A549 (cell line): ENCODE results near the gene LARGE1. TPM values are rescaled to one million over a fixed set of nuclear protein-coding genes. Genes with fewer than 3 reads are reported as not detected.
A peak's percentile ranks its signal among the peaks of the same experiment; 100 is the strongest.

Experiments
- ATAC-seq, 2 experiments: fragments of 200-7000 bp in 1 of 2; fragments of >200 bp in 1 of 2; cut with Nextera tagmentation in 1 of 2; cut with Tn5 transposase in 1 of 2; 3 replicates each; pipeline versions ENCODE4 v1.8.0 to v1.9.1; 2018 to 2020; ENCODE audit warnings: mild to moderate bottlenecking in 1 of 2, moderate library complexity in 1 of 2
- CTCF ChIA-PET: fragments of 300-600 bp; sonication (Branson Sonifier 250); formaldehyde crosslinking; extraction: SDS; loops from one replicate; lab custom pipeline; 2021; ENCODE audit warnings: antibody characterized with exemption, inconsistent platforms; lab: Yijun Ruan, JAX
- POLR2A ChIA-PET: fragments of 350-600 bp; formaldehyde crosslinking; extraction: SDS; loops from one replicate; lab custom pipeline; 2021; ENCODE audit warnings: antibody characterized with exemption, inconsistent platforms; lab: Yijun Ruan, JAX
- DNase-seq, 2 experiments: peaks; one replicate each; pipeline versions ENCODE4 v3.0.0 to v3.0.0-alpha.2; 2011 to 2016; ENCODE audit warnings: low read depth in 1 of 2, low spot score in 1 of 2
- FAIRE-seq: peaks from 2 replicates; lab custom pipeline; 2011; peaks lifted over from hg19 to GRCh38; lab: Jason Lieb, UNC
- H3K27ac ChIP-seq, 2 experiments: fragments of >200 bp; sonication (Bioruptor Twin); formaldehyde crosslinking; 3 replicates each; pipeline ENCODE4 v1.5.1; 2016 to 2017
- H3K4me1 ChIP-seq: fragments of >200 bp; sonication (Bioruptor Twin); formaldehyde crosslinking; 3 replicates; pipeline ENCODE4 v1.6.1; 2016
- H3K4me2 ChIP-seq: fragments of >200 bp; sonication (Bioruptor Twin); formaldehyde crosslinking; 3 replicates; pipeline ENCODE4 v1.6.1; 2016
- H3K4me3 ChIP-seq: fragments of >200 bp; sonication (Bioruptor Twin); formaldehyde crosslinking; 3 replicates; pipeline ENCODE4 v1.5.1; 2016
- H3K9me3 ChIP-seq: fragments of >200 bp; sonication (Bioruptor Twin); formaldehyde crosslinking; 3 replicates; pipeline ENCODE4 v1.6.1; 2016
- CHD4 ChIP-seq: fragments of 200-600 bp; sonication (generic); IDR thresholded peaks from 2 replicates; pipeline ENCODE4 v1.6.1; 2016; ENCODE audit warnings: antibody characterized with exemption, mild to moderate bottlenecking, borderline replicate concordance
- ELK1 ChIP-seq: fragments of 150-350 bp; IDR thresholded peaks from 2 replicates; pipeline ENCODE4 v1.6.1; 2014; ENCODE audit warnings: low read depth, mild to moderate bottlenecking, low read length
- EP300 ChIP-seq, 2 experiments: fragments of >200 bp; sonication (Bioruptor Twin); formaldehyde crosslinking; IDR thresholded peaks; 2 replicates in 1 of 2; 3 replicates in 1 of 2; pipeline ENCODE4 v1.6.1; 2016 to 2017
- GATA3 ChIP-seq: IDR thresholded peaks from 2 replicates; pipeline ENCODE4 v1.6.1; 2012; ENCODE audit warnings: borderline replicate concordance
- HMGXB4 ChIP-seq: fragments of 250-450 bp; sonication (Bioruptor Pico); IDR thresholded peaks from 2 replicates; pipeline ENCODE4 v1.5.0; 2021; ENCODE audit warnings: mild to moderate bottlenecking, moderate library complexity, borderline replicate concordance
- HOXB5 ChIP-seq: fragments of 250-450 bp; sonication (Bioruptor Pico); IDR thresholded peaks from 2 replicates; pipeline ENCODE4 v1.5.0; 2020; ENCODE audit warnings: mild to moderate bottlenecking, moderate library complexity
- JUN ChIP-seq, 2 experiments: fragments of >200 bp; sonication (Bioruptor Twin); formaldehyde crosslinking; IDR thresholded peaks; 2 replicates in 1 of 2; 3 replicates in 1 of 2; pipeline ENCODE4 v1.6.1; 2016 to 2017
- KDM5A ChIP-seq: fragments of 200-600 bp; sonication (generic); IDR thresholded peaks from 2 replicates; pipeline ENCODE4 v1.6.1; 2016; ENCODE audit warnings: antibody characterized with exemption, mild to moderate bottlenecking
- MAFK ChIP-seq: fragments of 450-650 bp; IDR thresholded peaks from 2 replicates; pipeline ENCODE4 v1.6.1; 2014; ENCODE audit not compliant: partially characterized antibody
- MAX ChIP-seq: IDR thresholded peaks from 2 replicates; pipeline ENCODE4 v1.6.1; 2012
- PHF8 ChIP-seq: fragments of 200-600 bp; sonication (generic); IDR thresholded peaks from 2 replicates; pipeline ENCODE4 v1.6.1; 2016; ENCODE audit warnings: low read depth, mild to moderate bottlenecking, antibody characterized with exemption, moderate library complexity, borderline replicate concordance
- RARB ChIP-seq: fragments of 250-450 bp; sonication (Bioruptor Pico); IDR thresholded peaks from 2 replicates; pipeline ENCODE4 v1.8.0; 2021; ENCODE audit warnings: mild to moderate bottlenecking, moderate library complexity
- RCOR1 ChIP-seq: fragments of 150-350 bp; IDR thresholded peaks from 2 replicates; pipeline ENCODE4 v1.6.1; 2014; ENCODE audit warnings: antibody characterized with exemption, low read length, low read depth
- RFX5 ChIP-seq: fragments of 450-650 bp; IDR thresholded peaks from 2 replicates; pipeline ENCODE4 v1.7.1; 2014; ENCODE audit warnings: antibody characterized with exemption, mild to moderate bottlenecking, moderate library complexity
- RNF2 ChIP-seq: fragments of 200-600 bp; sonication (generic); IDR thresholded peaks from 2 replicates; pipeline ENCODE4 v1.6.1; 2016; ENCODE audit warnings: low read depth, mild to moderate bottlenecking, antibody characterized with exemption, moderate library complexity, borderline replicate concordance
- USF2 ChIP-seq: fragments of 450-650 bp; IDR thresholded peaks from 2 replicates; pipeline ENCODE4 v1.6.1; 2014; ENCODE audit warnings: antibody characterized with exemption
- ZC3H11A ChIP-seq: fragments of 450-650 bp; IDR thresholded peaks from 2 replicates; pipeline ENCODE4 v1.6.1; 2014; ENCODE audit warnings: antibody characterized with exemption, mild to moderate bottlenecking
- ZNF302 ChIP-seq: fragments of 250-450 bp; sonication (Bioruptor Pico); IDR thresholded peaks from 2 replicates; pipeline ENCODE4 v1.9.0; 2021; ENCODE audit warnings: inconsistent platforms, mild to moderate bottlenecking, moderate library complexity
- ZSCAN20 ChIP-seq: fragments of 250-450 bp; sonication (Bioruptor Pico); IDR thresholded peaks from 2 replicates; pipeline ENCODE4 v1.8.0; 2022; ENCODE audit warnings: mild to moderate bottlenecking, moderate library complexity
- WGBS: methylation state at CpG from one replicate; pipeline ENCODE4 v1.1.6; 2017; ENCODE audit errors: missing lambda C conversion rate; 5-methylcytosine and 5-hydroxymethylcytosine counted together
- polyA plus RNA-seq, 4 experiments: library from polyadenylated mRNA; depleted of rRNA in 3 of 4; stranded (reverse); fragments of >200 nt; fragmentation: RNase III in 1 of 4; extraction: RNeasy Plus Mini Kit Qiagen cat#74134 plus additional on column Dnase treatment in 1 of 4; gene quantifications; 2 replicates in 3 of 4; 3 replicates in 1 of 4; pipeline ENCODE4 v1.2.3, GENCODE V29; 2011 to 2017

LARGE1 gene
- polyA plus RNA-seq, 2 of the 4 experiments (the other 2 are of a cell fraction), result 2.7 to 5.8 TPM

- no peak for TF ChIP-seq RFX5
Measured at GRCh38 chr22:33386270-33386669, 534.0 kb downstream of the LARGE1 start (continued).

- TF ChIP-seq MAFK (peak; percentile 33), JUN (IDR thresholded peaks at IDR 0.05) (no peak)
- ChIA-PET CTCF (interaction anchor here (0.5 to 1.3 kb wide), 3 partner anchors 12 to 78 kb away, joined by 3 to 5 read pairs (median 3); no protein-coding TSS in a partner anchor), POLR2A (no interaction called here)
- no peak for FAIRE-seq
- no peak overlapping the region for H3K4me3 ChIP-seq
- 100% methylated on average over 2 of the region's 2 CpGs for WGBS
- H3K4me1 ChIP-seq, result peaks cover 28% of the 10 kb centered on the region
- no peak for ATAC-seq
- no peak for DNase-seq
- no peaks in the 10 kb centered on the region for H3K9me3 ChIP-seq
- no peak overlapping the region for H3K27ac ChIP-seq
- H3K4me2 ChIP-seq, result no peak overlapping the region
Measured at GRCh38 chr22:33385611-33386010, 534.7 kb downstream of the LARGE1 start.

GRCh38 chr22:33382436-33382835 lies 537.8 kb downstream of the LARGE1 start:
- no peak overlapping the region for H3K4me3 ChIP-seq
- peaks cover 4% of the 10 kb centered on the region; the same call in 1 of the 3 replicates for H3K9me3 ChIP-seq
- H3K4me2 ChIP-seq, result peak overlapping the region; percentile 53
- WGBS, result 36% methylated on average over 8 of the region's 8 CpGs
- H3K4me1 ChIP-seq, result peaks cover 36% of the 10 kb centered on the region
- TF ChIP-seq RARB (CRISPR knock-in tag) (no peak), HOXB5 (CRISPR knock-in tag) (no peak), GATA3 (no peak), PHF8 (no peak), EP300 (IDR thresholded peaks at IDR 0.05) (no peak), USF2 (no peak), CHD4 (no peak), KDM5A (no peak), MAX (no peak), JUN (IDR thresholded peaks at IDR 0.05) (no peak), ELK1 (no peak)
- H3K27ac ChIP-seq, result peak overlapping the region; percentile 75 to 80
- no peak; a peak in 3 of 6 replicates for ATAC-seq
- peak in 1 of 2 experiments; percentile 53 for DNase-seq
- ChIA-PET POLR2A (no interaction called here), CTCF (interaction anchor here (0.8 to 1.3 kb wide), 2 partner anchors 45 to 80 kb away, joined by 3 read pairs; no protein-coding TSS in a partner anchor)
- FAIRE-seq, result no peak

GRCh38 chr22:33381531-33382406 lies 538.5 kb downstream of the LARGE1 start:
- no peak for FAIRE-seq

More at GRCh38 chr22:33381531-33382406, 538.5 kb downstream of the LARGE1 start:
- Histone ChIP-seq H3K4me3 (no peak overlapping the region), H3K27ac (peak overlapping the region; percentile 75 to 80), H3K9me3 (peaks cover 4% of the 10 kb centered on the region; the same call in 1 of the 3 replicates), H3K4me2 (peak overlapping the region; percentile 53), H3K4me1 (peaks cover 36% of the 10 kb centered on the region)
- ChIA-PET POLR2A (no interaction called here), CTCF (interaction anchor here (0.8 to 1.3 kb wide), 2 partner anchors 46 to 80 kb away, joined by 3 read pairs; no protein-coding TSS in a partner anchor)
- 30% methylated on average over 10 of the region's 10 CpGs for whole genome bisulfite sequencing
- peak in 1 of 2 experiments; percentile 88 for DNase-seq
- peak; percentile 80 to 83 for ATAC-seq
- TF ChIP-seq EP300 (IDR thresholded peaks at IDR 0.05), result peak; percentile 50 to 67; a peak in 3 of 5 replicates
- TF ChIP-seq HMGXB4, result no peak
- no peak for TF ChIP-seq KDM5A
- TF ChIP-seq ZC3H11A, result no peak
- TF ChIP-seq ZSCAN20, result no peak
- no peak for TF ChIP-seq RNF2
- TF ChIP-seq ZNF302 (CRISPR knock-in tag), result no peak
- TF ChIP-seq GATA3, result peak; percentile 77
- TF ChIP-seq RCOR1, result no peak
